Vagina (tissue), 2 donors: Measurements from ENCODE around the gene IMMT. TPM values are rescaled to one million over a fixed set of nuclear protein-coding genes. Genes with fewer than 3 reads are reported as not detected.

Source experiments
- DNase-seq, 2 donors: peaks; one replicate each; pipeline ENCODE4 v3.0.0-alpha.2; 2017; ENCODE audit errors: extremely low spot score in 2 of 2
- H3K27ac ChIP-seq: fragments of 200-600 bp; sonication (generic); one replicate; pipeline ENCODE4 v1.5.1; 2019
- H3K27me3 ChIP-seq: fragments of 200-600 bp; sonication (generic); one replicate; pipeline ENCODE4 v1.5.1; 2019
- H3K36me3 ChIP-seq, 2 donors: fragments of 200-600 bp; sonication (generic); one replicate each; pipeline ENCODE4 v1.5.1; 2017 to 2019
- H3K4me1 ChIP-seq: fragments of 200-600 bp; sonication (generic); one replicate; pipeline ENCODE4 v1.5.1; 2019
- H3K4me3 ChIP-seq, 2 donors: fragments of 200-600 bp; sonication (generic); 1 replicate in 1 of 2; 2 replicates in 1 of 2; pipeline ENCODE4 v1.5.1; 2016 to 2019
- H3K9me3 ChIP-seq: fragments of 200-600 bp; sonication (generic); one replicate; pipeline ENCODE4 v1.5.1; 2019
- CTCF ChIP-seq, 3 experiments: fragments of 450-650 bp in 2 of 3; fragments of 200-600 bp in 1 of 3; sonication (generic) in 1 of 3; IDR thresholded peaks; one replicate each; pipeline ENCODE4 v1.5.1; 2017 to 2019; ENCODE audit warnings: antibody characterized with exemption in 3 of 3, mild to moderate bottlenecking in 2 of 3, moderate library complexity in 2 of 3
- POLR2A ChIP-seq, 2 donors: fragments of 450-650 bp; IDR thresholded peaks; one replicate each; pipeline ENCODE4 v1.6.1; 2017; ENCODE audit warnings: antibody characterized with exemption in 2 of 2, mild to moderate bottlenecking in 2 of 2, moderate library complexity in 2 of 2
- POLR2AphosphoS5 ChIP-seq, 2 donors: sonication (generic); formaldehyde crosslinking; IDR thresholded peaks; one replicate each; pipeline ENCODE4 v1.9.0; 2017; ENCODE audit warnings: antibody characterized with exemption in 2 of 2, mild to moderate bottlenecking in 2 of 2, low read depth in 1 of 2; ENCODE audit not compliant: insufficient read depth in 1 of 2
- intact Hi-C: fragments of 100-400 bp; cut with DNase I; formaldehyde crosslinking; loops from one replicate; pipeline ENCODE4 v1.15.1; 2023
- total RNA-seq: library from RNA; depleted of rRNA; stranded (reverse); fragments of >200 nt; gene quantifications from one replicate; pipeline ENCODE4 v1.2.3, GENCODE V29; 2016

The IMMT gene
- total RNA-seq, 1 donor from 2014 or later, result 51.8 TPM

DNA sequence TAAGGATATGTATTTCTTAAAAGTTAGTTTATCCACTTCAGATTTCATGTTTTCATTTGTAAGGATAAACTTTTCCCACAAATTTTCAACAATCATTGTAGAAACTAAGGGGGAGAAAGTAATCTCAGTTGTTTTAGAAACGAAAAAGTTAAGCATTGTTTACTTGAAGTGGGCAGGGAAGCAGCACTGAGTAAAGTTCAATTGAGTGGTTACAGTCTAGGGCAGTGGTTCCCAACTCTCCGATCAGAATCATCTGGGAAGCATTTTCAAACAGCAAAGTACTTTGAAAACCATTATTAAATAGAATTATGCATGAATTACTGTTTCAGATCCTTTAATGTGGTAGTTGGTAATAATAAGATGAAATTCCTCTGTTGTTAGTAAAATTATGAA, 16.5 kb upstream of the IMMT start:
- Histone ChIP-seq H3K27me3 (no peaks in the 10 kb centered on the region), H3K9me3 (no peaks in the 10 kb centered on the region), H3K27ac (no peak overlapping the region), H3K4me1 (no peaks in the 10 kb centered on the region), H3K4me3 (no peak overlapping the region), H3K36me3 (peaks cover 0 to 64% of the 10 kb centered on the region in 2 donors)
- no peak for TF ChIP-seq CTCF (IDR thresholded peaks at IDR 0.05)
- TF ChIP-seq POLR2AphosphoS5 (IDR thresholded peaks at IDR 0.05; ENCODE audit: insufficient read depth in 1 of 2, low read depth in 1 of 2), result no peak
- no peak for TF ChIP-seq POLR2A (IDR thresholded peaks at IDR 0.05)
- intact Hi-C loops, result no loop called here
- DNase-seq, result no peak

DNA sequence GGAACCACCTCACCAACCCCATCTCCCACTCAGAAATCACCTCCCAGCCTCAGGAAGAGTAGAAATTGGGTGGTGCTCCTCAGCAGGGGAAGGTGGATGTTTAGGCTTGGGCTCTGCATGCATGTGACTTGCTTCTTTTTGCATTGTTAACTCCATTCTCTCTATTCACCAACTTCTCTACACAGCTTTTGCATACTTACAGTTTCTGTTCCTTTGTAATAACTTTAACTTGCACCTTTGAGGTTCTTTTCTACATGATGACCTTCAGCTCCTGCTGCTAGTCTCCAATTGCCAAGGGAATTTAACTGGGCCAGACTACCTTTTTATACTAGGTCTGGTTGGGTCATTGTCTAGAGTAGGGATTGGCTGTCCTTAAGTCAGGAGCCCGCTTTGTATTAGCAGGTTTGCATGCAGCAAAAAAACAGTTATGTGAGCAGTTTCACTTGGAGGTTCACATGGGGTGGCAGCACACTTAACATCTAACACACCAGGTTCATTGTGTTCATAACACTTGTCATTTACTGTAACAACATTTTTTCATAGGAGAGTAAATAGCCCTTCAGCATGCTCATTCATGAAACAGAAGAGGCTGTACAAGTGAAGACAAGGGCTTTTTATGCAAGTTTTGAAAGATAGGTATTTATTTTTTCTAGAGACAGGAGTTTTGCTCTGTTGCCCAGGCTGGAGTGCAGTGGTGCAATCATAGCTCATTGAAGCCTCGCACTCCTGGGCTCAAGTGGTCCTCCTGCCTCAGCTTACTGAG, 16.0 kb upstream of the IMMT start:
- Histone ChIP-seq H3K4me1 (no peaks in the 10 kb centered on the region), H3K27me3 (no peaks in the 10 kb centered on the region), H3K4me3 (no peak overlapping the region), H3K9me3 (no peaks in the 10 kb centered on the region), H3K27ac (no peak overlapping the region), H3K36me3 (peaks cover 0 to 70% of the 10 kb centered on the region in 2 donors)
- intact Hi-C loops, result no loop called here
- no peak for TF ChIP-seq CTCF (IDR thresholded peaks at IDR 0.05)
- TF ChIP-seq POLR2A (IDR thresholded peaks at IDR 0.05), result no peak
- no peak for TF ChIP-seq POLR2AphosphoS5 (IDR thresholded peaks at IDR 0.05; ENCODE audit: insufficient read depth in 1 of 2, low read depth in 1 of 2)
- no peak for DNase-seq

DNA sequence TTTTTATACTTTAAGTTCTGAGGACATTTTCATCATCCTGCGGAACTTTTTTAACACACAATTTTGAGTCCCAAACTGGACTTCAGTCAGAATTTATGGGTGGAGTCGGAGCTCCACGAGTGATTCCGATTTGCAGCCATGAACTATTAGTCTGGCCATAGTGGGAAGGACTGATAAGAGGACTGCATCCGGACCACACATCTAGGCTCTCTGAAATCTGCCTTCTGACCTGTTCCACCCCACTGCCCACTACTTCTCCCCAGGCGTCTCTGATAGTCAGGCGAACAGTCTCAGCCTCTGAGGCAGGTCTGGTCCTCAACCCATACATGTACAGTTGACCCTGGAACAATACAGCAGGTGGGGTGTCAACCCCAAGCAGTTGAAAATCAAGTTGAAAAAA, 9.2 kb upstream of the IMMT start:
- DNase-seq, result no peak
- H3K9me3 ChIP-seq, result no peaks in the 10 kb centered on the region
- H3K4me3 ChIP-seq, result no peak overlapping the region
- peaks cover 0 to 39% of the 10 kb centered on the region in 2 donors for H3K36me3 ChIP-seq
- TF ChIP-seq POLR2A (IDR thresholded peaks at IDR 0.05) (no peak), POLR2AphosphoS5 (IDR thresholded peaks at IDR 0.05; ENCODE audit: insufficient read depth in 1 of 2, low read depth in 1 of 2) (no peak), CTCF (IDR thresholded peaks at IDR 0.05) (no peak)
- intact Hi-C loops, result no loop called here
- H3K27me3 ChIP-seq, result no peaks in the 10 kb centered on the region
- peaks cover 13% of the 10 kb centered on the region for H3K4me1 ChIP-seq
- no peak overlapping the region for H3K27ac ChIP-seq

DNA sequence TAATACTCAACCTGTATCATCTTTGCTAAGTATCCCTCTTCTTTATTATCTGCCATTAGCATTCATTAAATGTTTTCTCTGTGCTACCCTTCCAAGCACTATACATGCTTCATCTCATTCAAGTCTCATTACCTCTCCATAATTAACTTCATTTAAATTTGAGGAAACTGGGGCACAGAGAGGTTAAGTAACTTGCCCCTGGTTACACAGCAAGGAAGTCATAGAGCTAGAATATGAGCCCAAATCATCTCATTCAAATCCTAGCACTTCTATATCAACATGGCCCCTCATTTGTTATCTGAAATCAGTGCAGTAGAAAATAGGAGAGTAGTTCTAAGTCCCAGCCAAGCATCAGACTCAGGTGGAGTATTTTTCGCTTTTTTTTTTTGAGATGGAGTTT, 8.4 kb upstream of the IMMT start:
- Histone ChIP-seq H3K9me3 (no peaks in the 10 kb centered on the region), H3K27me3 (no peaks in the 10 kb centered on the region), H3K4me3 (no peak overlapping the region), H3K27ac (no peak overlapping the region), H3K36me3 (peaks cover 0 to 32% of the 10 kb centered on the region in 2 donors), H3K4me1 (peaks cover 13% of the 10 kb centered on the region)
- TF ChIP-seq CTCF (IDR thresholded peaks at IDR 0.05), result no peak
- no peak for TF ChIP-seq POLR2A (IDR thresholded peaks at IDR 0.05)
- no peak for TF ChIP-seq POLR2AphosphoS5 (IDR thresholded peaks at IDR 0.05; ENCODE audit: insufficient read depth in 1 of 2, low read depth in 1 of 2)
- intact Hi-C loops, result no loop called here
- DNase-seq, result no peak

DNA sequence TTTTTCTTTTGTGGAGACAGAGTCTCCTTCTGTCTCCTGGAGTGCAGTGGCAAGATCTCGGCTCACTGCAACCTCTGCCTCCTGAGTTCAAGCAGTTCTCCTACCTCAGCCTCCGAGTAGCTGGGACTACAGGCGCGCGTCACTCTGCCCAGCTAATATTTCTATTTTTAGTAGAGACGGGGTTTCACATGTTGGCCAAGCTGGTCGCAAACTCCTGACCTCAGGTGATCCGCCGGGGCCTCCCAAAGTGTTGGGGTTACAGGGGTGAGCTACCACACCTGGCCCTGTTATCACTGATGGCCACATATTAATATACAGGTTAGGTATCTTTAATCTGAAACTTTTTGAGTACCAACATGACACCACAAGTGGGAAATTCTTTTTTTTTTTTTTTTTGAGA, 7.4 kb upstream of the IMMT start:
- TF ChIP-seq CTCF (IDR thresholded peaks at IDR 0.05) (no peak), POLR2AphosphoS5 (IDR thresholded peaks at IDR 0.05; ENCODE audit: insufficient read depth in 1 of 2, low read depth in 1 of 2) (no peak), POLR2A (IDR thresholded peaks at IDR 0.05) (no peak)
- DNase-seq, result no peak
- no peak overlapping the region for H3K4me3 ChIP-seq
- H3K36me3 ChIP-seq, result peaks cover 0 to 23% of the 10 kb centered on the region in 2 donors
- H3K4me1 ChIP-seq, result peaks cover 13% of the 10 kb centered on the region
- no peaks in the 10 kb centered on the region for H3K9me3 ChIP-seq
- H3K27ac ChIP-seq, result no peak overlapping the region
- H3K27me3 ChIP-seq, result no peaks in the 10 kb centered on the region
- intact Hi-C loops, result no loop called here
